ENCODE measurements around the gene PGRMC2. TPM values are rescaled to one million over a fixed set of nuclear protein-coding genes. Genes with fewer than 3 reads are reported as not detected.

Gene PGRMC2
- total RNA-seq, 1 donor from 2014 or later = 28.3 TPM

- Mint-ChIP-seq H3K9me3 (no peaks in the 10 kb centered on the region), H3K4me1 (no peaks in the 10 kb centered on the region), H3K36me3 (ENCODE audit: low read depth) (no peaks in the 10 kb centered on the region), H3K27me3 (no peaks in the 10 kb centered on the region), H3K4me3 (no peak overlapping the region), H3K27ac (no peak overlapping the region)
- no peak for ATAC-seq (ENCODE audit: low read depth)
- POLR2A ChIA-PET = no interaction called here
- DNase-seq = no peak
- TF ChIP-seq, protein P1, sequence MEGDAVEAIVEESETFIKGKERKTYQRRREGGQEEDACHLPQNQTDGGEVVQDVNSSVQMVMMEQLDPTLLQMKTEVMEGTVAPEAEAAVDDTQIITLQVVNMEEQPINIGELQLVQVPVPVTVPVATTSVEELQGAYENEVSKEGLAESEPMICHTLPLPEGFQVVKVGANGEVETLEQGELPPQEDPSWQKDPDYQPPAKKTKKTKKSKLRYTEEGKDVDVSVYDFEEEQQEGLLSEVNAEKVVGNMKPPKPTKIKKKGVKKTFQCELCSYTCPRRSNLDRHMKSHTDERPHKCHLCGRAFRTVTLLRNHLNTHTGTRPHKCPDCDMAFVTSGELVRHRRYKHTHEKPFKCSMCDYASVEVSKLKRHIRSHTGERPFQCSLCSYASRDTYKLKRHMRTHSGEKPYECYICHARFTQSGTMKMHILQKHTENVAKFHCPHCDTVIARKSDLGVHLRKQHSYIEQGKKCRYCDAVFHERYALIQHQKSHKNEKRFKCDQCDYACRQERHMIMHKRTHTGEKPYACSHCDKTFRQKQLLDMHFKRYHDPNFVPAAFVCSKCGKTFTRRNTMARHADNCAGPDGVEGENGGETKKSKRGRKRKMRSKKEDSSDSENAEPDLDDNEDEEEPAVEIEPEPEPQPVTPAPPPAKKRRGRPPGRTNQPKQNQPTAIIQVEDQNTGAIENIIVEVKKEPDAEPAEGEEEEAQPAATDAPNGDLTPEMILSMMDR (IDR thresholded peaks at IDR 0.05) = no peak
- intact Hi-C loops (cut with micrococcal nuclease) = no loop called here
- CTCF ChIA-PET = no interaction called here
Measured at GRCh38 chr4:128329638-128330037, 42.0 kb upstream of the PGRMC2 start.

DNA sequence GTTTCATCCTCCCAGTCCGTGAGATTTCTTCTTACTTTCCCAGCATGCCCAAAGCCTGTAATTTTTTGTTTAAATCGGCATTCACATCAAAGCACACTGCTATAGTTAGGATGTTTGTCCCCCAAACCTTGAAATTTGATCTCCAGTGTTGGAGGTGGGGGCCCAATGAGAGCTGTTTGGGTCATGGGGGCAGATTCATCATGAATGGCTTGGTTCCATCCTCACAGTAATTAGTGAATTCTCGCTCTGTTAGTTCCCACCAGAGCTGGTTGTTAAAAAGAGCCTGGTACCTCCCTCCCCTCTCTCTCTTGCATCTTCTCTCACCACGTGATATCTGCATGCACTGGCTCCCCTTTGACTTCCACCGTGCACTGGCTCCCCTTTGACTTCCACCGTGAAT, 40.5 kb upstream of the PGRMC2 start:
- no peaks in the 10 kb centered on the region for H3K4me1 Mint-ChIP-seq
- ChIA-PET CTCF (no interaction called here), POLR2A (no interaction called here)
- no peak overlapping the region for H3K4me3 Mint-ChIP-seq
- ATAC-seq (ENCODE audit: low read depth) (no peak), DNase-seq (no peak)
- H3K9me3 Mint-ChIP-seq = no peaks in the 10 kb centered on the region
- H3K36me3 Mint-ChIP-seq (ENCODE audit: low read depth) = no peaks in the 10 kb centered on the region
- no peaks in the 10 kb centered on the region for H3K27me3 Mint-ChIP-seq
- intact Hi-C loops (cut with micrococcal nuclease) = no loop called here
- H3K27ac Mint-ChIP-seq = no peak overlapping the region
- TF ChIP-seq, protein P1 (IDR thresholded peaks at IDR 0.05) = no peak

DNA sequence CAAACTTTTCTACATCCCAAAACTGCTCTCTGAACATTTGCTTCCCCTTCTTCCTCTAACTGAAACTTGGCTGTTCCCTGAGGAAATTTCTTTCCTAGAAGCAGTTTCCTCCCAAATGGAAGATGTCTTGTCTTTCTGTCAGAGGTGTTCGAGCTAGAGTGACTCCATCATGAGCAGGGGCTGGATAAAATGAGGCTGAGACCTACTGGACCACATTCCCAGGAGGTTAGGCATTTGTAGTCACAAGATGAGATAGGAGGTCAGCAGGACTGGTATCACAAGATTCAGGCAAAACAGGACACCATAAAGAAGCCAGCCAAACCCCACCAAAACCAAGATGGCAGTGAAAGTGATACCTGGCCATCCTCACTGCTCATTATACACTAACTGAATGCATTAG, 35.8 kb upstream of the PGRMC2 start:
- H3K36me3 Mint-ChIP-seq (ENCODE audit: low read depth) = no peaks in the 10 kb centered on the region
- POLR2A ChIA-PET = no interaction called here
- intact Hi-C loops (cut with micrococcal nuclease) = no loop called here

GRCh38 chr4:128322986-128323385, 35.4 kb upstream of the PGRMC2 start:
- Mint-ChIP-seq H3K4me1 (no peaks in the 10 kb centered on the region), H3K9me3 (no peaks in the 10 kb centered on the region), H3K4me3 (no peak overlapping the region), H3K27me3 (no peaks in the 10 kb centered on the region), H3K36me3 (ENCODE audit: low read depth) (no peaks in the 10 kb centered on the region), H3K27ac (no peak overlapping the region)
- DNase-seq (no peak), ATAC-seq (ENCODE audit: low read depth) (no peak)
- ChIA-PET POLR2A (no interaction called here), CTCF (no interaction called here)
- intact Hi-C loops (cut with micrococcal nuclease) = no loop called here
- TF ChIP-seq, protein P1 (IDR thresholded peaks at IDR 0.05) = no peak

More for the DNA sequence above, 35.8 kb upstream of the PGRMC2 start:
- Mint-ChIP-seq H3K9me3 (no peaks in the 10 kb centered on the region), H3K4me3 (no peak overlapping the region), H3K27ac (no peak overlapping the region), H3K27me3 (no peaks in the 10 kb centered on the region), H3K4me1 (no peaks in the 10 kb centered on the region)
- CTCF ChIA-PET = no interaction called here
- DNase-seq = no peak
- TF ChIP-seq, protein P1 (IDR thresholded peaks at IDR 0.05) = no peak
- ATAC-seq (ENCODE audit: low read depth) = no peak

GRCh38 chr4:128322311-128322710, 34.7 kb upstream of the PGRMC2 start:
- Mint-ChIP-seq H3K27ac (no peak overlapping the region), H3K9me3 (no peaks in the 10 kb centered on the region), H3K4me1 (no peaks in the 10 kb centered on the region), H3K27me3 (no peaks in the 10 kb centered on the region), H3K36me3 (ENCODE audit: low read depth) (peaks cover 2% of the 10 kb centered on the region), H3K4me3 (no peak overlapping the region)
- ChIA-PET CTCF (no interaction called here), POLR2A (no interaction called here)
- intact Hi-C loops (cut with micrococcal nuclease) = no loop called here
- ATAC-seq (ENCODE audit: low read depth) = no peak
- no peak for DNase-seq
- TF ChIP-seq, protein P1 (IDR thresholded peaks at IDR 0.05) = no peak

All from activated B cell treated with CpG ODN at 0.5 μM for 24 hours (primary cell).